IMR-90 (cell line): Measurements from ENCODE around the gene PIAS1. TPM values are rescaled to one million over a fixed set of nuclear protein-coding genes. Genes with fewer than 3 reads are reported as not detected.

Experiments used
- ATAC-seq: fragments of 200-7000 bp; cut with Tn5 transposase; 2 replicates; pipeline ENCODE4 v1.9.1; 2020; ENCODE audit warnings: low read depth, mild to moderate bottlenecking, moderate library complexity
- BruUV-seq: library from RNA; stranded (reverse); fragments of 400-500 nt; replicated peaks from 2 replicates; lab custom pipeline; 2021; lab: Mats Ljungman, UMichigan
- CTCF ChIA-PET: fragments of 300-600 bp; formaldehyde crosslinking; extraction: SDS; loops from one replicate; lab custom pipeline; 2021; ENCODE audit warnings: antibody characterized with exemption; lab: Yijun Ruan, JAX
- POLR2A ChIA-PET: fragments of 300-600 bp; sonication (Branson Sonifier 250); formaldehyde crosslinking; loops from one replicate; lab custom pipeline; 2022; ENCODE audit warnings: antibody characterized with exemption; ENCODE audit not compliant: unreplicated experiment; lab: Charles Lee
- DNase-seq: peaks from one replicate; pipeline ENCODE4 v3.0.0; 2013
- H2AFZ ChIP-seq: replicated peaks from 2 replicates; pipeline ENCODE3; 2013; ENCODE audit warnings: low read length, mild to moderate bottlenecking; ENCODE audit not compliant: poor library complexity
- H2AK5ac ChIP-seq: 2 replicates; pipeline ENCODE4 v1.6.1; 2013; ENCODE audit warnings: low read depth, low read length, inconsistent platforms
- H2AK9ac ChIP-seq: replicated peaks from 2 replicates; pipeline ENCODE3; 2013; ENCODE audit warnings: mild to moderate bottlenecking, low read depth, low read length, moderate library complexity; ENCODE audit not compliant: poor library complexity
- H2BK120ac ChIP-seq: 2 replicates; pipeline ENCODE4 v1.6.1; 2013; ENCODE audit warnings: low read depth, low read length, inconsistent platforms
- H2BK15ac ChIP-seq: 3 replicates; pipeline ENCODE4 v1.6.1; 2013; ENCODE audit warnings: low read depth, low read length, inconsistent platforms
- H2BK20ac ChIP-seq: 2 replicates; pipeline ENCODE4 v1.6.1; 2013; ENCODE audit warnings: low read depth, mild to moderate bottlenecking, inconsistent platforms, low read length, moderate library complexity
- H2BK5ac ChIP-seq: 2 replicates; pipeline ENCODE4 v1.6.1; 2013; ENCODE audit warnings: mild to moderate bottlenecking, low read depth, low read length, inconsistent platforms; ENCODE audit not compliant: poor library complexity, severe bottlenecking
- H3K14ac ChIP-seq: replicated peaks from 2 replicates; pipeline ENCODE4 v1.6.1; 2013; ENCODE audit warnings: low read depth, low read length, inconsistent platforms
- H3K18ac ChIP-seq: 2 replicates; pipeline ENCODE4 v1.6.1; 2013; ENCODE audit warnings: low read depth, low read length, control low read depth
- H3K23ac ChIP-seq: 2 replicates; pipeline ENCODE4 v1.6.1; 2013; ENCODE audit warnings: low read depth, low read length, inconsistent platforms
- H3K27ac ChIP-seq: 2 replicates; pipeline ENCODE4 v1.5.1; 2013; ENCODE audit warnings: mild to moderate bottlenecking, control low read depth, low read length; ENCODE audit not compliant: insufficient read depth
- H3K27me3 ChIP-seq: 2 replicates; pipeline ENCODE4 v1.6.1; 2013; ENCODE audit warnings: low read length; ENCODE audit not compliant: control insufficient read depth, insufficient read depth
- H3K36me3 ChIP-seq: 2 replicates; pipeline ENCODE4 v1.6.1; 2013; ENCODE audit warnings: low read length, mixed read lengths; ENCODE audit not compliant: control insufficient read depth, insufficient read depth
- H3K4ac ChIP-seq: 2 replicates; pipeline ENCODE4 v1.6.1; 2013; ENCODE audit warnings: low read depth, low read length, inconsistent platforms
- H3K4me1 ChIP-seq: 2 replicates; pipeline ENCODE4 v1.6.1; 2013; ENCODE audit warnings: low read length, mixed read lengths; ENCODE audit not compliant: control insufficient read depth, insufficient read depth
- H3K4me2 ChIP-seq: 2 replicates; pipeline ENCODE4 v1.6.1; 2013; ENCODE audit warnings: low read depth, mild to moderate bottlenecking, control low read depth, low read length, moderate library complexity
- H3K4me3 ChIP-seq: 2 replicates; pipeline ENCODE4 v1.5.1; 2013; ENCODE audit warnings: low read depth, mild to moderate bottlenecking, control low read depth, low read length, moderate library complexity; ENCODE audit not compliant: insufficient read depth
- H3K56ac ChIP-seq: 2 replicates; pipeline ENCODE4 v1.6.1; 2013; ENCODE audit warnings: low read length, inconsistent platforms; ENCODE audit not compliant: insufficient read depth; ENCODE audit errors: extremely low read depth
- H3K79me1 ChIP-seq, 2 experiments: 2 replicates each; pipeline ENCODE4 v1.6.1; 2013; ENCODE audit warnings: low read length in 2 of 2, inconsistent platforms in 1 of 2, low read depth in 1 of 2
- H3K9ac ChIP-seq: 2 replicates; pipeline ENCODE4 v1.6.1; 2013; ENCODE audit warnings: low read depth, low read length, control low read depth
- H3K9me1 ChIP-seq: 2 replicates; pipeline ENCODE4 v1.6.1; 2013; ENCODE audit warnings: low read length, inconsistent platforms; ENCODE audit not compliant: insufficient read depth
- H3K9me3 ChIP-seq: 2 replicates; pipeline ENCODE4 v1.6.1; 2013; ENCODE audit warnings: low read length; ENCODE audit not compliant: control insufficient read depth, insufficient read depth
- H4K20me1 ChIP-seq: 2 replicates; pipeline ENCODE4 v1.6.1; 2013; ENCODE audit warnings: low read length, inconsistent platforms; ENCODE audit not compliant: insufficient read depth
- H4K5ac ChIP-seq: 2 replicates; pipeline ENCODE4 v1.6.1; 2013; ENCODE audit warnings: mild to moderate bottlenecking, low read depth, low read length, control low read depth
- H4K8ac ChIP-seq, 2 experiments: 2 replicates each; pipeline ENCODE4 v1.6.1; 2013; ENCODE audit warnings: low read depth in 2 of 2, low read length in 2 of 2, control low read depth in 1 of 2, inconsistent platforms in 1 of 2
- H4K91ac ChIP-seq: 2 replicates; pipeline ENCODE4 v1.6.1; 2013; ENCODE audit warnings: low read depth, low read length, inconsistent platforms; ENCODE audit not compliant: insufficient read depth
- BHLHE40 ChIP-seq: fragments of 150-350 bp; IDR thresholded peaks from 2 replicates; pipeline ENCODE4 v1.6.1; 2016; ENCODE audit warnings: mild to moderate bottlenecking, low read depth, low read length
- CEBPB ChIP-seq: IDR thresholded peaks from 2 replicates; pipeline ENCODE4 v1.6.1; 2012; ENCODE audit warnings: low read depth, low read length, improper control_type of control experiment
- CHD1 ChIP-seq: IDR thresholded peaks from 2 replicates; pipeline ENCODE4 v1.6.1; 2012; ENCODE audit warnings: low read depth, low read length, improper control_type of control experiment
- CTCF ChIP-seq: conservative IDR thresholded peaks from 2 replicates; pipeline ENCODE4 v1.5.1; 2012; ENCODE audit warnings: mild to moderate bottlenecking, low read depth, low read length, improper control_type of control experiment
- ELK1 ChIP-seq: fragments of 150-350 bp; IDR thresholded peaks from 2 replicates; pipeline ENCODE4 v1.6.1; 2016; ENCODE audit warnings: low read depth, mild to moderate bottlenecking, low read length, moderate library complexity, borderline replicate concordance
- FOS ChIP-seq: fragments of 150-350 bp; IDR thresholded peaks from 2 replicates; pipeline ENCODE4 v1.6.1; 2016; ENCODE audit warnings: low read depth, low read length
- MAFK ChIP-seq: IDR thresholded peaks from 2 replicates; pipeline ENCODE4 v1.6.1; 2012; ENCODE audit warnings: low read depth, low read length, improper control_type of control experiment
- MAZ ChIP-seq: IDR thresholded peaks from 2 replicates; pipeline ENCODE4 v1.6.1; 2012; ENCODE audit warnings: low read depth, mild to moderate bottlenecking, low read length, improper control_type of control experiment, moderate library complexity, borderline replicate concordance
- MXI1 ChIP-seq: IDR thresholded peaks from 2 replicates; pipeline ENCODE4 v1.6.1; 2012; ENCODE audit warnings: low read depth, mild to moderate bottlenecking, low read length, moderate library complexity, borderline replicate concordance
- NFE2L2 ChIP-seq: fragments of 150-350 bp; IDR thresholded peaks from 2 replicates; pipeline ENCODE4 v1.6.1; 2016; ENCODE audit warnings: low read depth, mild to moderate bottlenecking, low read length
- POLR2A ChIP-seq: IDR thresholded peaks from 2 replicates; pipeline ENCODE4 v1.6.1; 2012; ENCODE audit warnings: mild to moderate bottlenecking, low read depth, low read length
- RAD21 ChIP-seq: IDR thresholded peaks from 2 replicates; pipeline ENCODE4 v1.6.1; 2012; ENCODE audit warnings: low read length, improper control_type of control experiment
- RCOR1 ChIP-seq: IDR thresholded peaks from 2 replicates; pipeline ENCODE4 v1.6.1; 2012; ENCODE audit warnings: mild to moderate bottlenecking, low read length, improper control_type of control experiment; ENCODE audit not compliant: insufficient replicate concordance
- RFX5 ChIP-seq: IDR thresholded peaks from 2 replicates; pipeline ENCODE4 v1.8.0; 2012; ENCODE audit warnings: low read depth, mild to moderate bottlenecking, low read length, moderate library complexity
- SMC3 ChIP-seq: fragments of 150-350 bp; IDR thresholded peaks from 2 replicates; pipeline ENCODE4 v1.6.1; 2016; ENCODE audit warnings: low read depth, mild to moderate bottlenecking, antibody characterized with exemption, low read length, moderate library complexity
- USF2 ChIP-seq: fragments of 150-350 bp; IDR thresholded peaks from 2 replicates; pipeline ENCODE4 v1.6.1; 2017; ENCODE audit warnings: mild to moderate bottlenecking, antibody characterized with exemption, low read length, low read depth
- WGBS, 2 experiments: methylation state at CpG; one replicate each; pipeline versions ENCODE4 v1.1.5 to v1.1.7; 2013; ENCODE audit warnings: missing lambda C conversion rate in 2 of 2; ENCODE audit not compliant: insufficient read length in 1 of 2; ENCODE audit errors: extremely low coverage in 2 of 2; 5-methylcytosine and 5-hydroxymethylcytosine counted together
- dilution Hi-C: fragments of 300-500 bp; cut with HindIII; formaldehyde crosslinking; loops from one replicate; pipeline ENCODE4 v1.14.3; 2018; ENCODE audit warnings: low sequenced_read_pairs; ENCODE audit not compliant: unreplicated experiment
- in situ Hi-C: fragments of 300-500 bp; cut with MboI; formaldehyde crosslinking; loops from 3 replicates; pipeline ENCODE4 v1.14.3; 2019; ENCODE audit warnings: low sequenced_read_pairs, inconsistent platforms, mixed read lengths
- intact Hi-C: fragments of 100-400 bp; cut with micrococcal nuclease; formaldehyde crosslinking; loops from 2 replicates; pipeline ENCODE4 v1.10.0; 2022
- polyA plus RNA-seq, 3 experiments: library from polyadenylated mRNA; depleted of rRNA; stranded (reverse); fragments of >200 nt; gene quantifications; 2 replicates each; pipeline ENCODE4 v1.2.3, GENCODE V29; 2012; ENCODE audit warnings: low replicate concordance in 1 of 3
- total RNA-seq: library from RNA; depleted of rRNA; stranded (reverse); fragments of >200 nt; gene quantifications from 2 replicates; pipeline ENCODE4 v1.2.3, GENCODE V29; 2012

PIAS1 gene
- total and polyA plus RNA-seq, 2 of the 4 experiments (the other 2 are of a cell fraction), result 20.0 to 63.6 TPM

- no peak overlapping the region for H3K14ac ChIP-seq
- no peak overlapping the region for H3K18ac ChIP-seq
Measured at GRCh38 chr15:68232937-68233336, 178.8 kb downstream of the PIAS1 start.

More at GRCh38 chr15:68232937-68233336, 178.8 kb downstream of the PIAS1 start:
- no CpG with 5 or more reads among the region's 6 CpGs for WGBS, 2 experiments
- dilution Hi-C loops (no loop called here), intact Hi-C loops (no loop called here), in situ Hi-C loops (no loop called here)
- Histone ChIP-seq H3K4me1 (peaks cover 6% of the 10 kb centered on the region), H4K20me1 (peaks cover 6% of the 10 kb centered on the region; the same call in 1 of the 2 replicates), H4K5ac (no peak overlapping the region), H3K79me1 (peaks cover 6 to 12% of the 10 kb centered on the region in 2 experiments), H4K8ac (no peak overlapping the region), H3K4me2 (no peak overlapping the region), H2BK15ac (no peak overlapping the region), H2AFZ (no peak overlapping the region), H3K9me3 (no peaks in the 10 kb centered on the region), H3K27me3 (no peaks in the 10 kb centered on the region), H3K9me1 (peaks cover 12% of the 10 kb centered on the region), H3K36me3 (no peaks in the 10 kb centered on the region), H3K23ac (no peak overlapping the region), H3K56ac (no peak overlapping the region), H2BK120ac (no peak overlapping the region), H3K9ac (no peak overlapping the region), H2BK20ac (no peak overlapping the region), H4K91ac (no peak overlapping the region), H2AK5ac (no peak overlapping the region), H3K4ac (no peak overlapping the region), H2AK9ac (no peak overlapping the region), H3K4me3 (no peak overlapping the region), H3K27ac (no peak overlapping the region), H2BK5ac (no peak overlapping the region)
- DNase-seq, result no peak
- ChIA-PET CTCF (no interaction called here), POLR2A (no interaction called here)
- ATAC-seq, result no peak
- no TSS peak for BruUV-seq
- TF ChIP-seq MAZ (no peak), MAFK (no peak), RAD21 (no peak), FOS (no peak), BHLHE40 (no peak), RCOR1 (no peak), USF2 (no peak), ELK1 (no peak), SMC3 (no peak), NFE2L2 (no peak), POLR2A (no peak), CEBPB (no peak), CTCF (no peak), MXI1 (no peak), CHD1 (no peak), RFX5 (no peak)
